Suprapubic skin (tissue), 3 donors: ENCODE measurements around the gene AMBRA1.

Experiments used
- CTCF ChIP-seq, 2 donors: fragments of 200-600 bp in 1 of 2; fragments of 450-650 bp in 1 of 2; sonication (generic) in 1 of 2; IDR thresholded peaks; one replicate each; pipeline ENCODE4 v1.5.1; 2016 to 2019; ENCODE audit warnings: antibody characterized with exemption in 2 of 2, mild to moderate bottlenecking in 1 of 2, moderate library complexity in 1 of 2
- POLR2A ChIP-seq, 2 donors: fragments of 450-650 bp; IDR thresholded peaks; one replicate each; pipeline ENCODE4 v1.6.1; 2017; ENCODE audit warnings: antibody characterized with exemption in 2 of 2, mild to moderate bottlenecking in 2 of 2, moderate library complexity in 2 of 2

- TF ChIP-seq CTCF (IDR thresholded peaks at IDR 0.05) (no peak), POLR2A (IDR thresholded peaks at IDR 0.05) (no peak)
Measured at GRCh38 chr11:46493791-46494190, 100.0 kb downstream of the AMBRA1 start.
